Measurements from ENCODE around the gene PROCA1.
A peak's percentile ranks its signal among the peaks of the same experiment; 100 is the strongest.

PROCA1 gene

DNA sequence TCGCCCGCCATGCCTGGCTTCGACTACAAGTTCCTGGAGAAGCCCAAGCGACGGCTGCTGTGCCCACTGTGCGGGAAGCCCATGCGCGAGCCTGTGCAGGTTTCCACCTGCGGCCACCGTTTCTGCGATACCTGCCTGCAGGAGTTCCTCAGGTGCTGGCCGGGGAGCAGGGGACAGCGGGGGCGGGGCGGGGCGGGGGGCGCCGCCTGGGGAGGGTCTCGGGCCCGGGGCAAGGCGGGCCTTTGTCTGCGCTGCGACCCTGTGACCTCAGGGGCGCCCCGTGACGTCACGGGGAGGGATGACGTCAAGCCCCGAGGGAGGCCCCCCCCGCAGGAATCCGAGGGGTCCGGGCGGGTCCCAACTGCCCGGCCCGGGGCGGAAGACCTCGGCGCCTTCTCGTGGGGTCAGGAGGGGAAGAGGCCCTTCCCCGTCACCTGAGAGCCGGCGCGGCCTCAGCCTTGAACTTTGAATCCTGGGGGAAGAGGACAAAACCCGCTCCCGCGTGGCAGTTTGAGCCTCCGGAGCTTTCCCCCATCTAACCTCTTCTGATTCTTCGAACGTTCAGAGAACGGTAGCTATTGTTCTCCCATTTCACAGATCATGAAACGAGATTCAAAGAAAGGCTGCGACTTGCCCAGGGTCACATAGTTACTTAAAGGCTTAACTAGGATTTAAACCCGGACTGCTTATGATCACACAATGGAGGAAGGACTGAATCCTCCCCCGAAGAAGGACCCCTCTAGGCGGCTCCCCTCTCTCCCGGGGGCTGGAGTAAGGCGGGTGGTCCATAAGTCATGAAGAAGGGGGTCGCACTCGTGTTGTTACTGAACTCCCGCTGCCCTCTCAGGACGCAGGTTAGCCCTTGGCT lies 32.6 kb upstream of the PROCA1 start:
- H3K4me2 ChIP-seq (ENCODE audit: insufficient read depth, low read length) = peak overlapping the region; percentile 93
- peak overlapping the region; percentile 67 for H3K9ac ChIP-seq (ENCODE audit: low read depth, low read length)
- no peaks in the 10 kb centered on the region for H3K9me3 ChIP-seq (ENCODE audit: insufficient read depth, low read length, severe bottlenecking)
- H3K27ac ChIP-seq (ENCODE audit: low read length) = peak overlapping the region; percentile 82
- H2AFZ ChIP-seq (ENCODE audit: low read depth, low read length) = peak overlapping the region; percentile 75
- peaks cover 39% of the 10 kb centered on the region for H3K79me2 ChIP-seq (ENCODE audit: insufficient read depth, low read length)
- peaks cover 32% of the 10 kb centered on the region for H3K4me1 ChIP-seq (ENCODE audit: insufficient read depth, low read length)
- no peaks in the 10 kb centered on the region for H3K27me3 ChIP-seq (ENCODE audit: insufficient read depth, low read length, poor library complexity)
- peak overlapping the region; percentile 71 to 82; a peak in 3 of 4 replicates for H3K4me3 ChIP-seq (ENCODE audit: low read depth in 1 of 2, low read length in 2 of 2)
- peaks cover 39% of the 10 kb centered on the region for H3K36me3 ChIP-seq (ENCODE audit: insufficient read depth, low read length)
- ATAC-seq (ENCODE audit: insufficient read depth, low read depth) (peak; percentile 15), DNase-seq (peak; percentile 69)
- peaks cover 47% of the 10 kb centered on the region for H4K20me1 ChIP-seq (ENCODE audit: insufficient read depth, low read length)
- TF ChIP-seq, protein P1, sequence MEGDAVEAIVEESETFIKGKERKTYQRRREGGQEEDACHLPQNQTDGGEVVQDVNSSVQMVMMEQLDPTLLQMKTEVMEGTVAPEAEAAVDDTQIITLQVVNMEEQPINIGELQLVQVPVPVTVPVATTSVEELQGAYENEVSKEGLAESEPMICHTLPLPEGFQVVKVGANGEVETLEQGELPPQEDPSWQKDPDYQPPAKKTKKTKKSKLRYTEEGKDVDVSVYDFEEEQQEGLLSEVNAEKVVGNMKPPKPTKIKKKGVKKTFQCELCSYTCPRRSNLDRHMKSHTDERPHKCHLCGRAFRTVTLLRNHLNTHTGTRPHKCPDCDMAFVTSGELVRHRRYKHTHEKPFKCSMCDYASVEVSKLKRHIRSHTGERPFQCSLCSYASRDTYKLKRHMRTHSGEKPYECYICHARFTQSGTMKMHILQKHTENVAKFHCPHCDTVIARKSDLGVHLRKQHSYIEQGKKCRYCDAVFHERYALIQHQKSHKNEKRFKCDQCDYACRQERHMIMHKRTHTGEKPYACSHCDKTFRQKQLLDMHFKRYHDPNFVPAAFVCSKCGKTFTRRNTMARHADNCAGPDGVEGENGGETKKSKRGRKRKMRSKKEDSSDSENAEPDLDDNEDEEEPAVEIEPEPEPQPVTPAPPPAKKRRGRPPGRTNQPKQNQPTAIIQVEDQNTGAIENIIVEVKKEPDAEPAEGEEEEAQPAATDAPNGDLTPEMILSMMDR (IDR thresholded peaks at IDR 0.05; ENCODE audit: borderline replicate concordance, extremely low read depth, low read length, poor library complexity, severe bottlenecking) = no peak
- no peak for TF ChIP-seq EZH2 (IDR thresholded peaks at IDR 0.05; ENCODE audit: borderline replicate concordance, low read depth, low read length, severe bottlenecking)

DNA sequence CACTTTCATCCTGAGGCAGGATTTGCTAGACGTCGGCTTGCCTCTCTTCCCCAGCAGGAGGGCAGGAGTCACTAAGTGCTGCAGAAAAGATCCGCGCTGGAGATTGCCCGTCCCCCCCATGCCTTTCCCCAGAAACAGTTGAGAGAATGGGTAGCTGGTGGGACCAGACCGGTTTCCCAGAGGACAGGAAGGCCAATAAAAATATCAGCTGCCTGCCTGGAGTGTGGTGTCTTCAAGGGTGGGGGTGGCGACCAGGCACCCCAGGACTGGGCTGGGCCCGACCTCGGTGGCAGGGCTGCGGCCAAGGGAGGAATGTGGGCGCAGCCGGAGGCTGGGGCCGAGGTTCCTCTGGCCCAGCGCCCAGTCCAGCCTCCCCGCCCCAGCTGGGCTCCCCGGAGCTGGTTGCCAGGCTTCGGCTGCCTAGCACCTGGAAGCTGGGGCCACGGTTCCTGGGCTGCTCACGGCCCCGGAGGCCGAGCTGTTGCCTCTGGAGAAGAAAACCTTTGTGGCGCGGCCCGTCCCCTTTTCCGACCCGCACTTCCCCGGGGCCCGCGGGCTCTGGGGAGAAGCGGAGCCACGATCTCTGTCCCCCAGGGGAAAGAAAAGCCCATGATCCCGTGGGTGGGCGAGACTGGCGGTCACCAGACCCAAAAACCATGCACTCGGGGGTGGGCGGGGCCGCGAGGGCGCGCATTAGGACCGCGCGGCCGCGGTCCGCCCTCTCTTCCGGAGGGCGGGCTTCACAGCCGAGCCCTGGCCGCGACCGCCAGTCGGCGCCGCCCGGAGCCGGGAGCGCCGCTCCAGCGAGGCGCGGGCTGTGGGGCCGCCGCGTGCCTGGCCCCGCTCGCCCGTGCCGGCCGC lies 31.8 kb upstream of the PROCA1 start, which contains the start of gene TRAF4:
TRAF4 (plus strand) TSS at position 769 of the 861 bp plus-strand sequence. CDS start 102 bp downstream, outside the sequence.
- H3K36me3 ChIP-seq (ENCODE audit: insufficient read depth, low read length) = peaks cover 30% of the 10 kb centered on the region
- ATAC-seq (ENCODE audit: insufficient read depth, low read depth) = peak; percentile 81
- peak within 1 kb of the TSS; percentile 71 to 82; a peak in 3 of 4 replicates for H3K4me3 ChIP-seq (ENCODE audit: low read depth in 1 of 2, low read length in 2 of 2)
- TF ChIP-seq EZH2 (IDR thresholded peaks at IDR 0.05; ENCODE audit: borderline replicate concordance, low read depth, low read length, severe bottlenecking) = no peak
- TF ChIP-seq, protein P1 (IDR thresholded peaks at IDR 0.05; ENCODE audit: borderline replicate concordance, extremely low read depth, low read length, poor library complexity, severe bottlenecking) = peak; percentile 35
- H3K79me2 ChIP-seq (ENCODE audit: insufficient read depth, low read length) = peaks cover 39% of the 10 kb centered on the region
- peak; percentile 79 for DNase-seq
- H2AFZ ChIP-seq (ENCODE audit: low read depth, low read length) = peak within 1 kb of the TSS; percentile 88
- H3K4me1 ChIP-seq (ENCODE audit: insufficient read depth, low read length) = peaks cover 32% of the 10 kb centered on the region
- peak within 1 kb of the TSS; percentile 67 for H3K9ac ChIP-seq (ENCODE audit: low read depth, low read length)
- H4K20me1 ChIP-seq (ENCODE audit: insufficient read depth, low read length) = peaks cover 39% of the 10 kb centered on the region
- H3K27me3 ChIP-seq (ENCODE audit: insufficient read depth, low read length, poor library complexity) = no peaks in the 10 kb centered on the region
- peak within 1 kb of the TSS; percentile 82 for H3K27ac ChIP-seq (ENCODE audit: low read length)
- H3K4me2 ChIP-seq (ENCODE audit: insufficient read depth, low read length) = peak within 1 kb of the TSS; percentile 93
- H3K9me3 ChIP-seq (ENCODE audit: insufficient read depth, low read length, severe bottlenecking) = no peaks in the 10 kb centered on the region

DNA sequence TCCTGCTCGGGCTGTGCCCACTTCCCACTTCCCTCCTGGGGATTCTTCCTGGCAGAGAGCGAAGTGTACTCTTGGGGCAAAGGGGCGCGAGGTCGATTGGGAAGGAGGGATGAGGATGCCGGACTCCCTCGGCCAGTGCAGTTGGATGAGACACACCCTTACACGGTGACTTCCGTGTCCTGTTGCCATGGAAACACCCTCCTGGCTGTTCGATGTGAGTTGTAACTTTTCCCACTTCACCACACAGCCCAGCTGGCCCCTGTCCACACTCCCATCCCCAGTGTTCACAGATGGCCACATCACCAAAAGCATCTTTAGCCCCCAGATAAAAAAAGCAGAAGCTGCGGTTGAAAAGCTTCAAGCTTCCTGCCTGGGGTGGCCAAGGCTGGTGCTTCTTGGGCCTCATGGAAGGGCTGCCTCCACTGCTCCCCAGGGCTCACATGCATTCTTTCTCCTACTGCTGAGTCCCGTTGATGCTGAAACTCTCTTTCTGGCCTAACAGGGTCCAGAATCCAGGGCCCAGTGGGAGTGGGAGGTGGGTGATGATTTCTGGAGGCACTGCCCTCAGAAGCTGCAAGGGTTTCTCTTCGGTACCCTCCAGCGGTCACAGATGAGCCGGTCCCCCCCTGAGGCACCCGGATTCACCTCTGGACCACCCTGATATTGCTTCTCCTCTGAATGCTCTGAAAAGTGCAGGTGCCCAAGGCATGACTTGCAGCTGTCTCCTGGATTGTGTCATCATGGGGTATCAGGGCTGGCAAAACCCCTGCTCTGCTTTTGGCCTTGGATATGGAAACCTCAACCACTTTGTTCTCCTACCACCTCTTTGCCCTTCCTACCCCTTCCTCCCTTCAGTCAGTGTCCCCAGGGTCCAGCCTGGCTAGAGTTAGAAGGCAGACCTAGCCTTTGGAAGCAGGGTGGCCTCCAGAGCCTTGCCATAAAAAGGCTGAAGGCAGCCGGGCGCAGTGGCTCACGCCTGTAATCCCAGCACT lies 30.0 kb upstream of the PROCA1 start:
- H3K4me3 ChIP-seq (ENCODE audit: low read depth in 1 of 2, low read length in 2 of 2) = no peak overlapping the region
- H3K9me3 ChIP-seq (ENCODE audit: insufficient read depth, low read length, severe bottlenecking) = no peaks in the 10 kb centered on the region
- no peak overlapping the region for H2AFZ ChIP-seq (ENCODE audit: low read depth, low read length)
- H3K27ac ChIP-seq (ENCODE audit: low read length) = no peak overlapping the region
- peaks cover 12% of the 10 kb centered on the region for H3K36me3 ChIP-seq (ENCODE audit: insufficient read depth, low read length)
- H3K4me1 ChIP-seq (ENCODE audit: insufficient read depth, low read length) = peaks cover 29% of the 10 kb centered on the region
- H3K27me3 ChIP-seq (ENCODE audit: insufficient read depth, low read length, poor library complexity) = no peaks in the 10 kb centered on the region
- ATAC-seq (ENCODE audit: insufficient read depth, low read depth) = no peak
- no peak for DNase-seq
- no peak overlapping the region for H3K9ac ChIP-seq (ENCODE audit: low read depth, low read length)
- H4K20me1 ChIP-seq (ENCODE audit: insufficient read depth, low read length) = peaks cover 21% of the 10 kb centered on the region
- H3K4me2 ChIP-seq (ENCODE audit: insufficient read depth, low read length) = no peak overlapping the region
- peaks cover 27% of the 10 kb centered on the region for H3K79me2 ChIP-seq (ENCODE audit: insufficient read depth, low read length)
- no peak for TF ChIP-seq EZH2 (IDR thresholded peaks at IDR 0.05; ENCODE audit: borderline replicate concordance, low read depth, low read length, severe bottlenecking)
- TF ChIP-seq, protein P1 (IDR thresholded peaks at IDR 0.05; ENCODE audit: borderline replicate concordance, extremely low read depth, low read length, poor library complexity, severe bottlenecking) = no peak
